ENCODE measurements around the gene FUBP3. TPM values are rescaled to one million over a fixed set of nuclear protein-coding genes. Genes with fewer than 3 reads are reported as not detected.

The FUBP3 gene
- polyA plus RNA-seq, 1 experiment: 31.2 TPM

DNA sequence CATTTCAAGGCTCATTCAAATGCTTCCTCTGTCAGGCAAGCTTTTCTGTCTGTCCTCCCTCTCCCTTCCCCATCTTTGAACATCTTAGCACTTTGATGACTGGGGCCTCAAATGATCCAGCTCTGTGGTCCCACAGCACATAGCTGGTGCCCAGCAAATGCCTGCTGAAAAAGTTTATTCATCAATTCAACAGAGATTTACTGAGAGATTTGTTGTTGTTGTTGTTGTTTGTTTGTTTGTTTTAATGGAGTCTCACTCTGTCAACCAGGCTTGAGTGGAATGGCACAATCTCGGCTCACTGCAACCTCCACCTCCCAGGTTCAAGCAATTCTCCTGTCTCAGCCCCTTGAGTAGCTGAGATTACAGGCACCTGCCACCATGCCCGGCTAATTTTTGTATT lies 108.2 kb downstream of the FUBP3 start:
- POLR2A ChIA-PET: no interaction called here
- TF ChIP-seq, protein P1, sequence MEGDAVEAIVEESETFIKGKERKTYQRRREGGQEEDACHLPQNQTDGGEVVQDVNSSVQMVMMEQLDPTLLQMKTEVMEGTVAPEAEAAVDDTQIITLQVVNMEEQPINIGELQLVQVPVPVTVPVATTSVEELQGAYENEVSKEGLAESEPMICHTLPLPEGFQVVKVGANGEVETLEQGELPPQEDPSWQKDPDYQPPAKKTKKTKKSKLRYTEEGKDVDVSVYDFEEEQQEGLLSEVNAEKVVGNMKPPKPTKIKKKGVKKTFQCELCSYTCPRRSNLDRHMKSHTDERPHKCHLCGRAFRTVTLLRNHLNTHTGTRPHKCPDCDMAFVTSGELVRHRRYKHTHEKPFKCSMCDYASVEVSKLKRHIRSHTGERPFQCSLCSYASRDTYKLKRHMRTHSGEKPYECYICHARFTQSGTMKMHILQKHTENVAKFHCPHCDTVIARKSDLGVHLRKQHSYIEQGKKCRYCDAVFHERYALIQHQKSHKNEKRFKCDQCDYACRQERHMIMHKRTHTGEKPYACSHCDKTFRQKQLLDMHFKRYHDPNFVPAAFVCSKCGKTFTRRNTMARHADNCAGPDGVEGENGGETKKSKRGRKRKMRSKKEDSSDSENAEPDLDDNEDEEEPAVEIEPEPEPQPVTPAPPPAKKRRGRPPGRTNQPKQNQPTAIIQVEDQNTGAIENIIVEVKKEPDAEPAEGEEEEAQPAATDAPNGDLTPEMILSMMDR (IDR thresholded peaks at IDR 0.05; ENCODE audit: low read depth, low read length): no peak
- H3K27me3 ChIP-seq (ENCODE audit: control insufficient read depth, insufficient read depth, low read length): no peaks in the 10 kb centered on the region
- no peak for DNase-seq (ENCODE audit: low read depth, low spot score)
- no peak overlapping the region for H3K4me3 ChIP-seq (ENCODE audit: low read depth, low read length)
- H3K27ac ChIP-seq (ENCODE audit: low read depth, low read length): peak overlapping the region; percentile 21
- peaks cover 11% of the 10 kb centered on the region for H3K9me3 ChIP-seq (ENCODE audit: control insufficient read depth, insufficient read depth, low read length)
- CTCF ChIA-PET: interaction anchor here (0.6 to 1.2 kb wide), 3 partner anchors 180 to 359 kb away, joined by 3 read pairs; no protein-coding TSS in a partner anchor

Small RNA genes lying within 50 kb of the gene (small RNA-seq; reads per million reads assigned to genes)
- not detected for gene MIR6856 (ENCODE audit: insufficient read length, low read depth)

Other genes with a start within 250 kb of the FUBP3 start
- 99.5 and 115 TPM in 2 replicates for gene ASS1, start 134.6 kb upstream of the FUBP3 start, polyA plus RNA-seq (2011; rRNA removed)
- not detected in 2 replicates for gene PRDM12, start 85.0 kb downstream of the FUBP3 start, polyA plus RNA-seq (2011; rRNA removed)
- 22.9 and 29.5 TPM in 2 replicates for gene EXOSC2, start 114.2 kb downstream of the FUBP3 start, polyA plus RNA-seq (2011; rRNA removed)

Measured in AG04450 (cell line).